ENCODE results near the gene FAM204A. TPM values are rescaled to one million over a fixed set of nuclear protein-coding genes. Genes with fewer than 3 reads are reported as not detected.

FAM204A gene
- total and polyA plus RNA-seq, 2 of the 13 experiments (the other 11 are each of a cell fraction or from before 2014, with no cell fraction given): 9.2 to 61.0 TPM

GRCh38 chr10:118341791-118342637 lies at the start of gene FAM204A (continued):
- TF ChIP-seq KLF6 (CRISPR knock-in tag; IDR thresholded peaks at IDR 0.05): 0 out of 2 replicates have a peak, but pooled peaks have one; percentile 32
- no peak for TF ChIP-seq MYNN (CRISPR knock-in tag; IDR thresholded peaks at IDR 0.05; ENCODE audit: low read depth)
- TF ChIP-seq SMYD3 (CRISPR knock-in tag; IDR thresholded peaks at IDR 0.05): no peak
- TF ChIP-seq ATAD3A (CRISPR knock-in tag; IDR thresholded peaks at IDR 0.05): no peak
- TF ChIP-seq, protein P1, sequence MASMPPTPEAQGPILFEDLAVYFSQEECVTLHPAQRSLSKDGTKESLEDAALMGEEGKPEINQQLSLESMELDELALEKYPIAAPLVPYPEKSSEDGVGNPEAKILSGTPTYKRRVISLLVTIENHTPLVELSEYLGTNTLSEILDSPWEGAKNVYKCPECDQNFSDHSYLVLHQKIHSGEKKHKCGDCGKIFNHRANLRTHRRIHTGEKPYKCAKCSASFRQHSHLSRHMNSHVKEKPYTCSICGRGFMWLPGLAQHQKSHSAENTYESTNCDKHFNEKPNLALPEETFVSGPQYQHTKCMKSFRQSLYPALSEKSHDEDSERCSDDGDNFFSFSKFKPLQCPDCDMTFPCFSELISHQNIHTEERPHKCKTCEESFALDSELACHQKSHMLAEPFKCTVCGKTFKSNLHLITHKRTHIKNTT (CRISPR knock-in tag; IDR thresholded peaks at IDR 0.05): no peak
- no peak for TF ChIP-seq JUN (CRISPR knock-in tag; IDR thresholded peaks at IDR 0.05)
- TF ChIP-seq JARID2 (CRISPR knock-in tag; IDR thresholded peaks at IDR 0.05; ENCODE audit: insufficient replicate concordance): no peak
- no peak for TF ChIP-seq ZBTB34 (CRISPR knock-in tag; IDR thresholded peaks at IDR 0.05)
- TF ChIP-seq, protein P2, sequence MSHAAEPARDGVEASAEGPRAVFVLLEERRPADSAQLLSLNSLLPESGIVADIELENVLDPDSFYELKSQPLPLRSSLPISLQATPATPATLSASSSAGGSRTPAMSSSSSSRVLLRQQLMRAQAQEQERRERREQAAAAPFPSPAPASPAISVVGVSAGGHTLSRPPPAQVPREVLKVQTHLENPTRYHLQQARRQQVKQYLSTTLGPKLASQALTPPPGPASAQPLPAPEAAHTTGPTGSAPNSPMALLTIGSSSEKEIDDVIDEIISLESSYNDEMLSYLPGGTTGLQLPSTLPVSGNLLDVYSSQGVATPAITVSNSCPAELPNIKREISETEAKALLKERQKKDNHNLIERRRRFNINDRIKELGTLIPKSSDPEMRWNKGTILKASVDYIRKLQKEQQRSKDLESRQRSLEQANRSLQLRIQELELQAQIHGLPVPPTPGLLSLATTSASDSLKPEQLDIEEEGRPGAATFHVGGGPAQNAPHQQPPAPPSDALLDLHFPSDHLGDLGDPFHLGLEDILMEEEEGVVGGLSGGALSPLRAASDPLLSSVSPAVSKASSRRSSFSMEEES (CRISPR knock-in tag; IDR thresholded peaks at IDR 0.05): no peak
- no peak for TF ChIP-seq ZNF17 (CRISPR knock-in tag; IDR thresholded peaks at IDR 0.05)
- TF ChIP-seq ZSCAN25 (CRISPR knock-in tag; IDR thresholded peaks at IDR 0.05): no peak
- TF ChIP-seq LCORL (IDR thresholded peaks at IDR 0.05): no peak
- no peak; the same call in 1 of the 2 replicates for TF ChIP-seq LCORL (CRISPR knock-in tag; IDR thresholded peaks at IDR 0.05)
- TF ChIP-seq ZBTB43 (CRISPR knock-in tag; conservative IDR thresholded peaks at IDR 0.05): no peak
- peak; percentile 38; the same call in 1 of the 2 replicates for TF ChIP-seq ZNF225 (CRISPR knock-in tag; IDR thresholded peaks at IDR 0.05)
- no peak for TF ChIP-seq ZNF678 (CRISPR knock-in tag; IDR thresholded peaks at IDR 0.05)
- TF ChIP-seq YEATS2 (CRISPR knock-in tag; IDR thresholded peaks at IDR 0.05; ENCODE audit: borderline replicate concordance): peak; percentile 84; the same call in 1 of the 2 replicates
- TF ChIP-seq XRCC5 (optimal IDR thresholded peaks at IDR 0.05; ENCODE audit: low read length): peak; percentile 48
- TF ChIP-seq ZSCAN30 (CRISPR knock-in tag; IDR thresholded peaks at IDR 0.05): no peak
- TF ChIP-seq SRF (IDR thresholded peaks at IDR 0.05; ENCODE audit: low read depth, low read length): peak; percentile 51; the same call in 1 of the 2 replicates
- TF ChIP-seq ZNF276 (CRISPR knock-in tag; IDR thresholded peaks at IDR 0.05; ENCODE audit: low read depth): no peak
- 0 out of 2 replicates have a peak, but pooled peaks have one; percentile 17 for TF ChIP-seq ZNF121 (CRISPR knock-in tag; IDR thresholded peaks at IDR 0.05)
- TF ChIP-seq RNF2 (conservative IDR thresholded peaks at IDR 0.05; ENCODE audit: low read depth): peak; percentile 51; the same call in 1 of the 2 replicates
- TF ChIP-seq CREM (IDR thresholded peaks at IDR 0.05): no peak
- no peak for TF ChIP-seq CREM (CRISPR knock-in tag; IDR thresholded peaks at IDR 0.05)
